ENCODE measurements around the gene SYPL2.

DNA sequence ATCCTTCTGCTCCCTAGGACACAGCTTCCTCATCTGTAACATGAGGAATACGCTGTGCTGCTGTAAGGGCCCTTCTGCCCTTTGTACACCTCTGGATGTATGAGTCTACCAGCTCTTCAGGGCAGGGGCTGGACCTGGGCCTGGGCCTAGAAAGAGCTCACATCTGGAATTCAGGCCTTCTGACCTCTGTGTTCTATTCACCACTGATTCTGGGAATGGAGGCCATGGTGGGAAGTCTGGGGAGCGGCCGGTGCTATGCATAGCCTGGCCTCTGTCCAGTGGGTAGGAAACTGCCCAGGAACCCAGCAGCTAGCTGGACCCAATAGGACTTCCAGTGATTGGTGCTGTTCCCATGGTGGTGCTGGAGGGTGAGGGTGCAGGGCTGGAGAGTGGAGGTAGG lies 62.4 kb downstream of the SYPL2 start:
- TF ChIP-seq, protein P1, sequence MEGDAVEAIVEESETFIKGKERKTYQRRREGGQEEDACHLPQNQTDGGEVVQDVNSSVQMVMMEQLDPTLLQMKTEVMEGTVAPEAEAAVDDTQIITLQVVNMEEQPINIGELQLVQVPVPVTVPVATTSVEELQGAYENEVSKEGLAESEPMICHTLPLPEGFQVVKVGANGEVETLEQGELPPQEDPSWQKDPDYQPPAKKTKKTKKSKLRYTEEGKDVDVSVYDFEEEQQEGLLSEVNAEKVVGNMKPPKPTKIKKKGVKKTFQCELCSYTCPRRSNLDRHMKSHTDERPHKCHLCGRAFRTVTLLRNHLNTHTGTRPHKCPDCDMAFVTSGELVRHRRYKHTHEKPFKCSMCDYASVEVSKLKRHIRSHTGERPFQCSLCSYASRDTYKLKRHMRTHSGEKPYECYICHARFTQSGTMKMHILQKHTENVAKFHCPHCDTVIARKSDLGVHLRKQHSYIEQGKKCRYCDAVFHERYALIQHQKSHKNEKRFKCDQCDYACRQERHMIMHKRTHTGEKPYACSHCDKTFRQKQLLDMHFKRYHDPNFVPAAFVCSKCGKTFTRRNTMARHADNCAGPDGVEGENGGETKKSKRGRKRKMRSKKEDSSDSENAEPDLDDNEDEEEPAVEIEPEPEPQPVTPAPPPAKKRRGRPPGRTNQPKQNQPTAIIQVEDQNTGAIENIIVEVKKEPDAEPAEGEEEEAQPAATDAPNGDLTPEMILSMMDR (IDR thresholded peaks at IDR 0.05) = no peak
- no peak for TF ChIP-seq POLR2A (IDR thresholded peaks at IDR 0.05)

Measured in testis (tissue), 2 donors.